Naive thymus-derived CD4-positive, alpha-beta T cell (primary cell): ENCODE data around the gene PPT2. TPM values are rescaled to one million over a fixed set of nuclear protein-coding genes. Genes with fewer than 3 reads are reported as not detected.
A peak's percentile ranks its signal among the peaks of the same experiment; 100 is the strongest.

ENCODE experiments used
- ATAC-seq: fragments of 150-1000 bp; cut with Tn5 transposase; 2 replicates; pipeline ENCODE4 v1.10.0; 2021; ENCODE audit warnings: mild to moderate bottlenecking, moderate library complexity
- CTCF ChIA-PET: fragments of 350-600 bp; sonication (Branson Sonifier 250); formaldehyde crosslinking; loops from one replicate; lab custom pipeline; 2021; ENCODE audit warnings: antibody characterized with exemption; lab: Charles Lee
- POLR2A ChIA-PET: fragments of 350-600 bp; sonication (Branson Sonifier 250); formaldehyde crosslinking; loops from one replicate; lab custom pipeline; 2021; ENCODE audit warnings: antibody characterized with exemption, inconsistent platforms; lab: Charles Lee
- DNase-seq, 9 donors: peaks; one replicate each; pipeline versions ENCODE4 v3.0.0 to v3.0.0-alpha.2; 2020 to 2022; ENCODE audit warnings: mixed read lengths in 1 of 9
- H3K27ac ChIP-seq: one replicate; pipeline ENCODE4 v1.7.0; 2013; ENCODE audit warnings: mild to moderate bottlenecking, low read depth, low read length, moderate library complexity
- H3K27me3 ChIP-seq, 2 donors: one replicate each; pipeline ENCODE4 v1.7.0; 2013; ENCODE audit warnings: low read length in 2 of 2, mild to moderate bottlenecking in 2 of 2, moderate library complexity in 2 of 2; ENCODE audit not compliant: control insufficient read depth in 2 of 2, insufficient read depth in 2 of 2
- H3K36me3 ChIP-seq, 3 experiments: 1 replicate in 2 of 3; 2 replicates in 1 of 3; pipeline ENCODE4 v1.7.0; 2013; ENCODE audit warnings: low read length in 3 of 3, mild to moderate bottlenecking in 3 of 3, moderate library complexity in 1 of 3; ENCODE audit not compliant: insufficient read depth in 3 of 3, control insufficient read depth in 2 of 3
- H3K4me1 ChIP-seq, 2 donors: one replicate each; pipeline ENCODE4 v1.7.0; 2013; ENCODE audit warnings: low read length in 2 of 2, mild to moderate bottlenecking in 2 of 2, moderate library complexity in 1 of 2; ENCODE audit not compliant: control insufficient read depth in 2 of 2, insufficient read depth in 2 of 2
- H3K4me3 ChIP-seq: 2 replicates; pipeline ENCODE4 v1.7.0; 2013; ENCODE audit warnings: mild to moderate bottlenecking, low read length
- H3K9me3 ChIP-seq, 3 experiments: 1 replicate in 2 of 3; 2 replicates in 1 of 3; pipeline ENCODE4 v1.7.0; 2013; ENCODE audit warnings: low read length in 3 of 3; ENCODE audit not compliant: control insufficient read depth in 2 of 3
- H3K27ac Mint-ChIP-seq, 9 donors: one replicate each; pipeline ENCODE4 v1.8.0; 2020 to 2022; ENCODE audit warnings: mixed read lengths in 9 of 9, mild to moderate bottlenecking in 8 of 9, moderate library complexity in 5 of 9, inconsistent platforms in 2 of 9
- H3K27me3 Mint-ChIP-seq, 5 donors: one replicate each; pipeline ENCODE4 v1.8.0; 2021 to 2022; ENCODE audit warnings: mixed read lengths in 5 of 5, mild to moderate bottlenecking in 1 of 5
- H3K36me3 Mint-ChIP-seq, 5 donors: one replicate each; pipeline ENCODE4 v1.8.0; 2020 to 2022; ENCODE audit warnings: mixed read lengths in 5 of 5, mild to moderate bottlenecking in 3 of 5, inconsistent platforms in 1 of 5
- H3K4me1 Mint-ChIP-seq, 7 donors: one replicate each; pipeline ENCODE4 v1.8.0; 2020 to 2022; ENCODE audit warnings: mixed read lengths in 7 of 7, mild to moderate bottlenecking in 3 of 7, inconsistent platforms in 1 of 7
- H3K4me3 Mint-ChIP-seq, 10 donors: one replicate each; pipeline ENCODE4 v1.8.0; 2020 to 2022; ENCODE audit warnings: mild to moderate bottlenecking in 10 of 10, mixed read lengths in 10 of 10, moderate library complexity in 6 of 10, inconsistent platforms in 2 of 10
- H3K9me3 Mint-ChIP-seq, 11 donors: one replicate each; pipeline ENCODE4 v1.8.0; 2020 to 2022; ENCODE audit warnings: mixed read lengths in 11 of 11, mild to moderate bottlenecking in 4 of 11, inconsistent platforms in 1 of 11, moderate library complexity in 1 of 11
- intact Hi-C, 2 donors: fragments of 100-400 bp; cut with micrococcal nuclease; formaldehyde crosslinking; loops; one replicate each; pipeline ENCODE4 v1.15.1; 2023
- polyA plus RNA-seq, 2 donors: library from polyadenylated mRNA; unstranded; fragments of 300-500 nt; fragmentation: Illumina TruSeq; gene quantifications; one replicate each; pipeline ENCODE4 v1.2.3, GENCODE V29; 2021
- total RNA-seq, 6 experiments: library from RNA in 5 of 6; stranded (reverse) in 5 of 6; gene quantifications; 1 replicate in 5 of 6; 2 replicates in 1 of 6; pipeline ENCODE4 v1.2.3 and lab custom pipeline; 2021 to 2026

The PPT2 gene
- total and polyA plus RNA-seq, 7 experiments from 2014 or later, result 11.8 to 21.9 (median 15.7) TPM

- Mint-ChIP-seq H3K4me1 (peaks cover 52 to 62% (median 58%) of the 10 kb centered on the region in 7 donors), H3K36me3 (peaks cover 17 to 47% (median 35%) of the 10 kb centered on the region in 5 donors)
Measured at GRCh38 chr6:32190054-32190851, 36.3 kb downstream of the PPT2 start, which contains the start of gene PBX2. Gene PBX2 (minus strand): TSS chr6:32190202. CDS start chr6:32189915, 287 bp downstream.

GRCh38 chr6:32190911-32191677 lies 37.2 kb downstream of the PPT2 start:
- H3K4me3 ChIP-seq, result peak overlapping the region; percentile 94
- DNase-seq, result no peak
- H3K4me1 Mint-ChIP-seq, result peaks cover 50 to 61% (median 55%) of the 10 kb centered on the region in 7 donors
- no peak for ATAC-seq
- peaks cover 17 to 44% (median 32%) of the 10 kb centered on the region in 5 donors for H3K36me3 Mint-ChIP-seq
- H3K27me3 ChIP-seq, result no peaks in the 10 kb centered on the region
- intact Hi-C loops, result loop anchor here (1.0 to 10.0 kb wide), 10 partner anchors 13 to 1224 kb away; partner anchors contain the start of genes RNF5 (in 2 of the 2), ATF6B (in 1 of the 2), B3GALT4 (in 1 of the 2) and CUTA (in 1 of the 2)
- peak overlapping the region; percentile 84 to 100 (median 97) for H3K27ac Mint-ChIP-seq
- peaks cover 10 to 44% (median 15%) of the 10 kb centered on the region in 3 experiments for H3K36me3 ChIP-seq
- no peaks in the 10 kb centered on the region for H3K27me3 Mint-ChIP-seq
- H3K9me3 ChIP-seq, result no peaks in the 10 kb centered on the region
- H3K9me3 Mint-ChIP-seq, result no peaks in the 10 kb centered on the region
- H3K27ac ChIP-seq, result peak overlapping the region; percentile 97
- ChIA-PET POLR2A (interaction anchor here (0.6 to 10.6 kb wide), 8 partner anchors 11 to 781 kb away, joined by 3 to 259 read pairs (median 4); partner anchors contain the start of genes AGPAT1, ATF6B, FKBPL and RNF5), CTCF (interaction anchor here (0.6 to 1.3 kb wide), 4 partner anchors 14 to 762 kb away, joined by 3 to 5 read pairs (median 3); partner anchors contain the start of gene HLA-DMA)
- H3K4me1 ChIP-seq, result peaks cover 39 to 46% of the 10 kb centered on the region in 2 donors
- peak overlapping the region; percentile 92 to 100 (median 98) for H3K4me3 Mint-ChIP-seq

More at GRCh38 chr6:32190054-32190851, 36.3 kb downstream of the PPT2 start, which contains the start of gene PBX2:
- ChIA-PET CTCF (interaction anchor here (1.0 kb wide), 2 partner anchors 67 to 655 kb away, joined by 3 read pairs; no protein-coding TSS in a partner anchor), POLR2A (interaction anchor here (0.6 to 10.6 kb wide), 12 partner anchors 8 to 986 kb away, joined by 3 to 259 read pairs (median 4); partner anchors contain the start of genes AGPAT1, ATF6B, FKBPL and RNF5)
- intact Hi-C loops, result loop anchor here (1.0 to 10.0 kb wide), 10 partner anchors 12 to 1225 kb away; partner anchors contain the start of genes RNF5 (in 2 of the 2), ATF6B (in 1 of the 2), B3GALT4 (in 1 of the 2) and CUTA (in 1 of the 2)
- Histone ChIP-seq H3K36me3 (peaks cover 10 to 51% (median 15%) of the 10 kb centered on the region in 3 experiments), H3K27me3 (no peaks in the 10 kb centered on the region), H3K4me1 (peaks cover 37 to 46% of the 10 kb centered on the region in 2 donors), H3K4me3 (peak within 1 kb of the TSS; percentile 94), H3K27ac (peak within 1 kb of the TSS; percentile 97), H3K9me3 (no peaks in the 10 kb centered on the region)
- Mint-ChIP-seq H3K27me3 (no peaks in the 10 kb centered on the region), H3K9me3 (no peaks in the 10 kb centered on the region), H3K4me3 (peak within 1 kb of the TSS; percentile 97 to 100 (median 98)), H3K27ac (peak within 1 kb of the TSS; percentile 86 to 100 (median 97))
- ATAC-seq (peak; percentile 80), DNase-seq (peak; percentile 35 to 82 (median 76))

DNA sequence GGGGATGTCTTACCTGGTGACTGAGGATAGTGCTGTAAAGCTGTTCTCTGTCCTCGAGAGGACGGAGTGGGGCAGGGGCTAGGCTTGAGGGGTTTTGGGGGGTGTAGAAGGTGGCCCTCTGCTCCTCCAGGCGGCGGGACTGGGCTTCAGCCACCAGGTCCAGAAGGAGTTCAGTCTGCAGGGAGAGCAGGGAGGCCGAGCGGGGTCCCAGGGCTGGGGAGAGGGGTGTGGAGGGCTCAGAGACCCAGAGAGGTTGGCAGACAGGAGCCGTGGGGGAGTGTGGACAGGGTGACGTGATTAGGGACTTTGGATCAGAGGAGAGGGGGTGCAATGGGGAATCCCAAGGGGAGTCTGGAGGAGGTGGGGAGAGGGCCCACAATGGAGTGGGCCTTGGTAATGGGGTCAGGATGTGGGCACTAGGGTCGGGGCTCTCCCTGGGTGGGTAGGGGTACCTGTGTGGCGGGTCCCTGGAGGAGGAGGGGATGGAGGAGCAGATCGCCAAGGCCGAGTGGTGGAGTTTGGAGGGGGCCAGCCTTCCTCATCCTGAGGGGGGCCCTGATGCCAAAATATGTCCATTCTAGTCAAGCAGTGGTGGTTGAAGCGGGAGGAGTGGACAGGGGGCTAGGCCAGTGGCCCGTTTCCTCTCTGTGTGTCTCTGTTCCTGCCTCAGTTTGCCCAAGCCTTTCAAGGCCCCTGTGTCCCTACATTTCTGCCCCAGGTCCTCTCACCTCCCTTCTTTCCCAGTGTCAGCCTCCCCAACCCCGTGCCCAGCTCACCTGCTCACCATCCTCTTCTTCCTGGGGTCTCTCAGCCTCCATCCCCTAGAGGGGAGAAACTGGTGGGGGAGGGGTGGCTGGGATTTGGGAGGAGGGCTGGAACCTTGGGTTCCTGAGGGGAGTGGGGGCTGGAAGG lies 38.0 kb downstream of the PPT2 start:
- H3K27ac ChIP-seq, result peak overlapping the region; percentile 97

DNA sequence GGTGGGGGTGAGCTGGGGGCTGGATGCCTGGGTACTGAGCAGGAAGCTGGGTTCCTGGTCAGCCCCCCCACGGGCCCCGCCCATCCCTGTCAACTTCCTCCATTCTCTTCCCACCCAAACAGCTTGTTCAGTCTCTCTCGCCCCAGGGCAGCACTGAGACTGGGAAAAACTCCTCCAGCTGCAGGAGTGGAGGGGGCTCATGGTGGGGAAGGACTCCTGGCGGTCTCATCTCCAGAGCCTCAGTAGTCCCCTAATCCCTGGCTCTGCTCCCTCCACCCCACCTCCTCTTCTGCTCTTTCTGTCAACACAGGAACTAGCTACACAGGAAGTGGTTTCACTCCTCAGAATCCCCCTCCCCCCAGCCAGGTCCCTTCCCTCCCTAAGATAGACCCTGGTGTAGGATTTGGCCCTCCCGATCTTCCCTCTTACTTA lies 38.7 kb downstream of the PPT2 start, which contains the start of gene GPSM3:
TSS of gene GPSM3 (minus strand) at position 36 of the 432 bp plus-strand sequence. CDS start 130 bp downstream, outside the sequence.
- H3K36me3 ChIP-seq, result peaks cover 2 to 29% (median 2%) of the 10 kb centered on the region in 3 experiments
- POLR2A ChIA-PET, result interaction anchor here (0.5 to 10.6 kb wide), 17 partner anchors 13 to 1461 kb away, joined by 3 to 259 read pairs (median 6); partner anchors contain the start of genes AGPAT1, ATF6B, BAG6 and BRD2
- Mint-ChIP-seq H3K27me3 (no peaks in the 10 kb centered on the region), H3K4me1 (peaks cover 38 to 55% (median 44%) of the 10 kb centered on the region in 7 donors), H3K27ac (peak within 1 kb of the TSS; percentile 84 to 100 (median 97)), H3K36me3 (peaks cover 8 to 33% (median 18%) of the 10 kb centered on the region in 5 donors), H3K9me3 (no peaks in the 10 kb centered on the region), H3K4me3 (peak within 1 kb of the TSS; percentile 92 to 100 (median 98))
- no peak for ATAC-seq
- peak; percentile 39 to 81 (median 75) for DNase-seq
- intact Hi-C loops, result loop anchor here (1.0 to 10.0 kb wide), 7 partner anchors 295 to 1222 kb away; partner anchors contain the start of genes B3GALT4 (in 1 of the 2), CUTA (in 1 of the 2), DDX39B (in 1 of the 2) and EHMT2 (in 1 of the 2)
- CTCF ChIA-PET, result interaction anchor here (0.6 to 1.6 kb wide), 8 partner anchors 10 to 1363 kb away, joined by 3 to 10 read pairs (median 4); partner anchors contain the start of gene FKBPL
- no peaks in the 10 kb centered on the region for H3K27me3 ChIP-seq
- H3K4me3 ChIP-seq, result peak within 1 kb of the TSS; percentile 94
- H3K27ac ChIP-seq, result peak within 1 kb of the TSS; percentile 97
- no peaks in the 10 kb centered on the region for H3K9me3 ChIP-seq
- peaks cover 32 to 39% of the 10 kb centered on the region in 2 donors for H3K4me1 ChIP-seq

More for the DNA sequence above, 38.0 kb downstream of the PPT2 start:
- peaks cover 12 to 40% (median 23%) of the 10 kb centered on the region in 5 donors for H3K36me3 Mint-ChIP-seq
- H3K9me3 Mint-ChIP-seq, result no peaks in the 10 kb centered on the region
- peaks cover 45 to 59% (median 50%) of the 10 kb centered on the region in 7 donors for H3K4me1 Mint-ChIP-seq
- H3K27me3 Mint-ChIP-seq, result no peaks in the 10 kb centered on the region
- ChIA-PET CTCF (interaction anchor here (0.7 to 1.6 kb wide), 7 partner anchors 9 to 73 kb away, joined by 3 to 10 read pairs (median 5); partner anchors contain the start of gene FKBPL), POLR2A (interaction anchor here (0.5 to 10.6 kb wide), 17 partner anchors 12 to 780 kb away, joined by 3 to 259 read pairs (median 5); partner anchors contain the start of genes AGPAT1, ATF6B, BAG6 and BRD2)
- H3K4me3 Mint-ChIP-seq, result peak overlapping the region; percentile 92 to 100 (median 98)
- Histone ChIP-seq H3K4me1 (peaks cover 39% of the 10 kb centered on the region in 2 donors), H3K27me3 (no peaks in the 10 kb centered on the region), H3K4me3 (peak overlapping the region; percentile 94), H3K36me3 (peaks cover 9 to 36% (median 9%) of the 10 kb centered on the region in 3 experiments), H3K9me3 (no peaks in the 10 kb centered on the region)
- ATAC-seq (no peak), DNase-seq (peak in 2 of 9 donors; percentile 13 to 53)
- intact Hi-C loops, result loop anchor here (1.0 to 10.0 kb wide), 8 partner anchors 73 to 1223 kb away; partner anchors contain the start of genes B3GALT4 (in 1 of the 2), CUTA (in 1 of the 2), DDX39B (in 1 of the 2) and EHMT2 (in 1 of the 2)
- H3K27ac Mint-ChIP-seq, result peak overlapping the region; percentile 84 to 100 (median 97)
